ENCODE measurements around the gene VASN.

The VASN gene

GRCh38 chr16:4353675-4354074, 18.0 kb upstream of the VASN start:
- DNase-seq (ENCODE audit: low read depth in 2 of 2): no peak

GRCh38 chr16:4354512-4355409, 16.9 kb upstream of the VASN start:
- DNase-seq (ENCODE audit: low read depth in 2 of 2): no peak

GRCh38 chr16:4356820-4357219, 14.8 kb upstream of the VASN start:
- DNase-seq (ENCODE audit: low read depth in 2 of 2): no peak

GRCh38 chr16:4358236-4358635, 13.4 kb upstream of the VASN start:
- no peak for DNase-seq (ENCODE audit: low read depth in 2 of 2)

- peak; percentile 36 to 52 for DNase-seq (ENCODE audit: low read depth in 2 of 2)
Observed at GRCh38 chr16:4358831-4359561, 12.7 kb upstream of the VASN start.

- DNase-seq (ENCODE audit: low read depth in 2 of 2): no peak
Observed at GRCh38 chr16:4359914-4360313, 11.7 kb upstream of the VASN start.

GRCh38 chr16:4360538-4361021, 11.1 kb upstream of the VASN start:
- DNase-seq (ENCODE audit: low read depth in 2 of 2): no peak

GRCh38 chr16:4361033-4361943, 10.4 kb upstream of the VASN start:
- no peak for DNase-seq (ENCODE audit: low read depth in 2 of 2)

- DNase-seq (ENCODE audit: low read depth in 2 of 2): no peak
Observed at GRCh38 chr16:4361944-4362311, 9.7 kb upstream of the VASN start.

GRCh38 chr16:4362476-4363135, 9.0 kb upstream of the VASN start:
- DNase-seq (ENCODE audit: low read depth in 2 of 2): no peak

- no peak for DNase-seq (ENCODE audit: low read depth in 2 of 2)
Observed at GRCh38 chr16:4364196-4365013, 7.2 kb upstream of the VASN start.

GRCh38 chr16:4365014-4365406, 6.6 kb upstream of the VASN start:
- no peak for DNase-seq (ENCODE audit: low read depth in 2 of 2)

GRCh38 chr16:4365615-4366014, 6.0 kb upstream of the VASN start:
- DNase-seq (ENCODE audit: low read depth in 2 of 2): no peak

- DNase-seq (ENCODE audit: low read depth in 2 of 2): no peak
Observed at GRCh38 chr16:4366016-4366415, 5.6 kb upstream of the VASN start.

GRCh38 chr16:4367393-4367856, 4.2 kb upstream of the VASN start:
- no peak for DNase-seq (ENCODE audit: low read depth in 2 of 2)

GRCh38 chr16:4369007-4369733, 2.5 kb upstream of the VASN start:
- no peak for DNase-seq (ENCODE audit: low read depth in 2 of 2)

GRCh38 chr16:4370151-4370550, 1.5 kb upstream of the VASN start:
- DNase-seq (ENCODE audit: low read depth in 2 of 2): no peak

GRCh38 chr16:4370570-4371356, 885 bp upstream of the VASN start:
- DNase-seq (ENCODE audit: low read depth in 2 of 2): no peak
